Measurements from ENCODE around the gene RNASE4. TPM values are rescaled to one million over a fixed set of nuclear protein-coding genes. Genes with fewer than 3 reads are reported as not detected.

RNASE4 gene
- total RNA-seq, 1 experiment from 2014 or later, result 3.9 TPM

- Histone ChIP-seq H2AFZ (ENCODE audit: low read depth, low read length, poor library complexity, severe bottlenecking) (no peak overlapping the region), H3K4me2 (ENCODE audit: low read length) (no peak overlapping the region), H3K4me1 (ENCODE audit: control insufficient read depth in 1 of 2, insufficient read depth in 2 of 2, low read length in 2 of 2) (no peaks in the 10 kb centered on the region; a peak in 1 of 4 replicates), H3K27me3 (ENCODE audit: insufficient read depth, low read length) (no peaks in the 10 kb centered on the region), H3K4me3 (replicated peaks in 1 of 2; ENCODE audit: low read depth in 1 of 2, low read length in 2 of 2) (no peak overlapping the region), H3K27ac (ENCODE audit: low read depth, low read length) (no peak overlapping the region), H3K9me2 (ENCODE audit: insufficient read depth) (no peaks in the 10 kb centered on the region), H3K9ac (ENCODE audit: low read length) (no peak overlapping the region), H3K79me2 (ENCODE audit: insufficient read depth, low read length) (no peaks in the 10 kb centered on the region), H4K20me1 (ENCODE audit: insufficient read depth) (no peaks in the 10 kb centered on the region), H3K9me3 (ENCODE audit: control insufficient read depth in 1 of 2, insufficient read depth in 1 of 2, low read depth in 1 of 2, low read length in 2 of 2) (no peaks in the 10 kb centered on the region), H3K36me3 (ENCODE audit: control insufficient read depth in 1 of 2, insufficient read depth in 2 of 2, low read length in 2 of 2) (no peaks in the 10 kb centered on the region)
- intact Hi-C loops (cut with micrococcal nuclease), result no loop called here
- ATAC-seq (no peak), DNase-seq (ENCODE audit: low read depth, low spot score) (no peak)
- POLR2A ChIA-PET, result interaction anchor here (1.2 kb wide), 1 partner anchor 9 kb away, joined by 4 read pairs; no protein-coding TSS in a partner anchor
- RAD21 ChIA-PET (ENCODE audit: low non-redundant PET in 1 of 2, low total read pairs in 2 of 2, uncharacterized antibody in 2 of 2, unreplicated experiment in 2 of 2), result no interaction called here
- BruUV-seq (replicated peaks), result no TSS peak
- TF ChIP-seq POLR2A (IDR thresholded peaks at IDR 0.05; ENCODE audit: borderline replicate concordance, extremely low read depth, insufficient read depth, insufficient read length), result no peak
- TF ChIP-seq SRF (IDR thresholded peaks at IDR 0.05; ENCODE audit: low read depth), result no peak
- TF ChIP-seq SP1 (IDR thresholded peaks at IDR 0.05; ENCODE audit: low read depth), result no peak
- TF ChIP-seq, protein P1, sequence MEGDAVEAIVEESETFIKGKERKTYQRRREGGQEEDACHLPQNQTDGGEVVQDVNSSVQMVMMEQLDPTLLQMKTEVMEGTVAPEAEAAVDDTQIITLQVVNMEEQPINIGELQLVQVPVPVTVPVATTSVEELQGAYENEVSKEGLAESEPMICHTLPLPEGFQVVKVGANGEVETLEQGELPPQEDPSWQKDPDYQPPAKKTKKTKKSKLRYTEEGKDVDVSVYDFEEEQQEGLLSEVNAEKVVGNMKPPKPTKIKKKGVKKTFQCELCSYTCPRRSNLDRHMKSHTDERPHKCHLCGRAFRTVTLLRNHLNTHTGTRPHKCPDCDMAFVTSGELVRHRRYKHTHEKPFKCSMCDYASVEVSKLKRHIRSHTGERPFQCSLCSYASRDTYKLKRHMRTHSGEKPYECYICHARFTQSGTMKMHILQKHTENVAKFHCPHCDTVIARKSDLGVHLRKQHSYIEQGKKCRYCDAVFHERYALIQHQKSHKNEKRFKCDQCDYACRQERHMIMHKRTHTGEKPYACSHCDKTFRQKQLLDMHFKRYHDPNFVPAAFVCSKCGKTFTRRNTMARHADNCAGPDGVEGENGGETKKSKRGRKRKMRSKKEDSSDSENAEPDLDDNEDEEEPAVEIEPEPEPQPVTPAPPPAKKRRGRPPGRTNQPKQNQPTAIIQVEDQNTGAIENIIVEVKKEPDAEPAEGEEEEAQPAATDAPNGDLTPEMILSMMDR (IDR thresholded peaks at IDR 0.05 in 2 of 3, conservative IDR thresholded peaks at IDR 0.05 in 1 of 3; ENCODE audit: borderline replicate concordance in 1 of 3, insufficient read depth in 1 of 3, low read depth in 2 of 3, low read length in 2 of 3), result no peak
- TF ChIP-seq TCF7L2 (IDR thresholded peaks at IDR 0.05; ENCODE audit: borderline replicate concordance, extremely low read depth, insufficient read depth, insufficient read length), result no peak
- TF ChIP-seq CEBPB (IDR thresholded peaks at IDR 0.05; ENCODE audit: low read depth), result no peak
- no peak for TF ChIP-seq JUND (IDR thresholded peaks at IDR 0.05)
- TF ChIP-seq, protein P2, sequence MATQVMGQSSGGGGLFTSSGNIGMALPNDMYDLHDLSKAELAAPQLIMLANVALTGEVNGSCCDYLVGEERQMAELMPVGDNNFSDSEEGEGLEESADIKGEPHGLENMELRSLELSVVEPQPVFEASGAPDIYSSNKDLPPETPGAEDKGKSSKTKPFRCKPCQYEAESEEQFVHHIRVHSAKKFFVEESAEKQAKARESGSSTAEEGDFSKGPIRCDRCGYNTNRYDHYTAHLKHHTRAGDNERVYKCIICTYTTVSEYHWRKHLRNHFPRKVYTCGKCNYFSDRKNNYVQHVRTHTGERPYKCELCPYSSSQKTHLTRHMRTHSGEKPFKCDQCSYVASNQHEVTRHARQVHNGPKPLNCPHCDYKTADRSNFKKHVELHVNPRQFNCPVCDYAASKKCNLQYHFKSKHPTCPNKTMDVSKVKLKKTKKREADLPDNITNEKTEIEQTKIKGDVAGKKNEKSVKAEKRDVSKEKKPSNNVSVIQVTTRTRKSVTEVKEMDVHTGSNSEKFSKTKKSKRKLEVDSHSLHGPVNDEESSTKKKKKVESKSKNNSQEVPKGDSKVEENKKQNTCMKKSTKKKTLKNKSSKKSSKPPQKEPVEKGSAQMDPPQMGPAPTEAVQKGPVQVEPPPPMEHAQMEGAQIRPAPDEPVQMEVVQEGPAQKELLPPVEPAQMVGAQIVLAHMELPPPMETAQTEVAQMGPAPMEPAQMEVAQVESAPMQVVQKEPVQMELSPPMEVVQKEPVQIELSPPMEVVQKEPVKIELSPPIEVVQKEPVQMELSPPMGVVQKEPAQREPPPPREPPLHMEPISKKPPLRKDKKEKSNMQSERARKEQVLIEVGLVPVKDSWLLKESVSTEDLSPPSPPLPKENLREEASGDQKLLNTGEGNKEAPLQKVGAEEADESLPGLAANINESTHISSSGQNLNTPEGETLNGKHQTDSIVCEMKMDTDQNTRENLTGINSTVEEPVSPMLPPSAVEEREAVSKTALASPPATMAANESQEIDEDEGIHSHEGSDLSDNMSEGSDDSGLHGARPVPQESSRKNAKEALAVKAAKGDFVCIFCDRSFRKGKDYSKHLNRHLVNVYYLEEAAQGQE (IDR thresholded peaks at IDR 0.05; ENCODE audit: low read depth), result no peak
- CTCF ChIA-PET, result no interaction called here
Measured at GRCh38 chr14:20671597-20672283, 12.6 kb upstream of the RNASE4 start.
